ENCODE data around the gene IMPA2.
A peak's percentile ranks its signal among the peaks of the same experiment; 100 is the strongest.

Gene IMPA2

DNA sequence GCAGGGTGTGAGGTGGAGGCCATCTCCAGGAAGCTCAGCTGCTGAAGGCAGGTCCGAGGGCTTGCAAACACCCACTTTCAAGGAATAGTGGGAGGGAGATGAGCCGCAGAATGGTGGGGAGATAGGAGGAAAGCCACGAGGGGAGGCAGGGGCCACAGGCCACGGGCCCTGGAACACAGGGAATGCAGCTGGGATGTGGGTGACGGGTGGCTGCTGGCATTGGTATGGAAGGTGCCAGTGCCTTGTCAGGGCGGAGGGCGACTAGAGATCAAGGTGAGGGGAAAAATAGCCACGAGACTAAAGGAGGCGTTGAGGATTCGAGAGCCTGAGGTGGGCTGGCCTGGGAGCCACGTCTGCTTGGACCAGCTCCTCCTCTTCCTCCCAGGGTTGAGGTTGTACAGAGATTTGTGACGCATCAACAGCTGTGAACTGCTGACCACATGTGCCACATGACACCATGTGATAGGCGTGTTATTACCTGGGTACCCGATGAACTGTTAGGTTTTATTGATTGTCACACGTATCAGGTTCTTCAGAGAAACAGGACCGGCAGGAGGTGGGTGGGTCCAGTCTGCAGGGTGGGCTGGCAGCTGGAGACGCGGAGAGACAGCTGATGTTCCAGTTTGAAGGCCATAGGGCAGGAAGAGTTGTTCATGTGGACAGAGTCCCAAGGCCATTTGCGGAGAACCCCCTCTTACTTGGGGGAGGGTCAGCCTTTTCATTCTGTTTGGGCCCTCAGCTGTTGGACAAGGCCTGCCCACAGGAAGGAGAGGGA lies 9.9 kb downstream of the IMPA2 start:
- no peak for DNase-seq

GRCh38 chr18:11992096-11992790 lies 10.9 kb downstream of the IMPA2 start:
- no peak for DNase-seq

DNA sequence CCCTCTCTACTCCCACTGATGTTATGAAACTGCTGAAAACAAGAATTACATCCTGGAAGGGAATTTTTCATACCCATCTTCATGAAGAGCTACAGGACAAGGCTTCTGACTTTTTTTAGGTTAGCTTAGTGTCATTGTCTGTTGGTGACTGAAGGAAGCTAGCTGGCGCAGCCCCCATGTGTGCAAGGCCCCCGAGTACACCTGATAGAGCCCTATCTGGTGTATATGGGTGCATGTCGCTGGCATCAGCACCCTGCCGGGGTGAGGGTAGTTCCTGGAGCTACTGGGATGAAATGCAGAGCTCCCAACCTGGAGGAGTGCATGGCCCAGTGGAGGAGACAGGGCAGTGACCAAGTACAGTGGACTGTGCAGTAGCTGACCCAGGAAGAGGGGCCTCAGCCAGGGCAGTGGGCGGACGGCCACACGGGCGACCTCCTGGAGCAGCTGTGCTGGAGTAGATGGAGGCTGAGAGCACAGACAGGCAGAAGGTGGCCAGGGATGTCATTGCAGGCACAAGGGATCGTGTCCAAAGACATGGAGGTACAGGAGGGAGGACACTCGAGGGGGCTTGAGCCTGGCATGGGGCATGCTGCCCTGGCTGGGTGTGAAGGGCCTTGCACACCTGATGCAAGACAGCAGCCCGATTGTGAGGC lies 12.1 kb downstream of the IMPA2 start:
- no peak for DNase-seq

GRCh38 chr18:11994336-11994702 lies 13.0 kb downstream of the IMPA2 start:
- no peak for DNase-seq

DNA sequence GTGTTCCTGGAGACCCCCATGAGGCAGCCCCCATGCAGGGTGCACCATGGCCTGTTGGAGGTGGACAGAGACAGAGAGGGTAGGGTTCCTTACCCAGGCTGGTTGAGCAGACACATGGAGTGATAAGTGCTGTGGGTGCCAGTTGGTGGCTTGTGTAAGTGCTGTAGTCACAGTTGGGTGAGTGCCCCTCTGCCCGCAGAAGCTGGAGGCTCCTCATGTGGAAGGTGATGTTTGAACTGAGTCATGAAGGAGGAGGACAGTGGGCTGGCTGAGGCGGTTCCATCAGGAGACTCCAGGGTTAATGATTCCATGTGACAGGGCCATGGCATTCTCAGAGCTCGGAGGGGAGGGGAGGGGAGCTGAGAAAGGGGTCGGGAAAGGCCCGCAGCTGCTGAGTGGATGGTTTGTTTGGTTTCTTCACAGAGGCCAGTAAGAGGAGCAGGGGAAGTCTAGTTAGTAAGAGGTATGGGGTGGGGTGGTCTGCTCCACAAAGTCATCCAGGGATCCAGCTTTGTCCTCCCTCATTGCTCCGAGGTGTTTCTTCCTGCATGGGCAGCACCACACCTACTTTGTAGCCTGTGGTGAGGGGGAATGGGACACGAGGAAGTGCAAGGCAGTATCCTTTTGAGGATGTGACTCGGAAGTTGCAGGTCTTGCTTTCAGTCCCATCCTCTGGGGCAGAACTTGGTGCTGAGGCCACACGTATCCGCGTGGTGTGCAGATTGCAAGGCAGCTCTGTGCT lies 13.6 kb downstream of the IMPA2 start:
- DNase-seq, result no peak

GRCh38 chr18:11995445-11996189 lies 14.3 kb downstream of the IMPA2 start:
- peak; percentile 72 for DNase-seq

DNA sequence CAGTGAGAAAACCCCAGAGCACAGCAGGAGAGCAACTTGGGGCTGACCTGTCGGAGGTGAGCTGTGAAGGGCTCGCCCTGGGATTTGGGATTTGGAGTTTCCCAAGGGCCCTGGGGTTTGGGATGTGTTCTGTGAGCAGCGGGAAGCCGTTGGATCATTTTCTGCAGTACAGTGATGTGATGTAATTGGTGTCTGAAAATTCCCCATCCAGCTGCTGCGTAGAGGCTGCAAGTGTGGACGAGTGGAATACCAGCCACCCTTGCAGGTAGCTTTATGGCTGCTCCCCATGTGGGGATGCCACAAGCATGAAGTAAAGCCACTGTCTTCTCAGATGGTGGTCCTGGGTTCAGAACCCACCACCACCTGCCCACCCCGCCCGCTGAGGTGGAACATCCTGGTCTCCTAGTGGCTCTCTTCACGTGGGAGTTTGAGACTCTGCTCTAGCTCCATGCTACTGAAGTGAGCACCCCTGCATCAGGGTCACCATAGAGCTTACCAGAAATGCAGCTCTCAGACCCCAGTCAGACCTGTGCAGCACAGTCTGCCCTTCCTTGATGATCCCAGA lies 15.0 kb downstream of the IMPA2 start:
- no peak for DNase-seq

DNA sequence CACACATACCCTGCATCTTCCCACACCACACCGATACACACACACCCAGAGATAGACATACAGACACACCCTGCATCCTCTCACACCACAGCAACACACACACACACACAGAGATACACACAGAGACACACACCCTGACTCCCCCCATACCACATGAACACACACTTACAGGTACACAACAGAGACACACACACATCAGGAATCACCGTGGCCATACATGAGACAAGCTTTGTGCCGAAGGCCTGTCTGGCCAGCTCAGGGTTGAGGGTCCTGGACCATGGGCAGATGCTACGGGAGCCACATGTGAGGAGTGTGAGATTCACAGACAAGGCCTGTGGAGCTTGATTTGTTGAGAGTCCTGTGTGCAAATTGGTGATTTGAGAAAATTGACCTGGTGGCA lies 15.6 kb downstream of the IMPA2 start:
- DNase-seq, result no peak

- no peak for DNase-seq
These were observed 16.2 kb downstream of the IMPA2 start for GRCh38 chr18:11997466-11997865.

DNA sequence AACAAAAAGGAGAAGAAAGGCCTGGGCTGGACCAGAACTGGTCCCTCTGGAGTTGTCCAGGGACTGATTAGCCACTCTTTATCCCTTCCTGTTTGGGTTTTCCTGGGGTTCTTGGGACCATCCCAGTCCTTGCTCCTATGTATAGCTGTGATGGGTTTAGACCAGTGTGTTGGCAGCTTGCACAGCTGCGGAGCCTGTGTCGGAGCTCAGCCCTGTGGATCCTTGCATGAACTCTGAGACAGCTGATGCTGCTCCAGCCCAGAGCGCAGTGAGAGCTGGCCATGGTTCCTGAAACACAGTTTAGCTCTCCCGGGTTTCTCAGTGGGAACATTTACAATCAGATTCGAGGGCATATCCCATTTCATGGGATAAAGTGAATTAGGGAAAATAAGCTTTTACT lies 16.9 kb downstream of the IMPA2 start:
- no peak for DNase-seq

DNA sequence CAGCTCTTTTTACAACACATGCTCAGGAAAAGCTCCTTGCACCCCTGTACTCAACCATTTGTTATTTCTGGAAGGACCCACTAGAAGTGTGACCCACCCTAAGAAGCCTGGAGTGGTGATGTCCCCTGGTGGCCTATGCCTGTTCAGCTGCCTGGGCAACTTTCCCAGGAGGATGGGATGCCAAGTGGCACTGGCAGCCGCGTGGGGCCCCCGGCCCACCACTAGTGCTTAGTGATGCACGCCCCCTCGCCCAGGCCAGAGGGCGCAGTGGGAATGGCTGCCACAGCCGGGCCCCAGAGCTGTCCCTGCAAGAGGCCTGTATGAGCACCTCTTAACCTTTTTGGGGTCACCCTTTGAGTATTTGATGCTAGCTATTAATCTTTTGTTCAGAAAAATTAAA lies 18.1 kb downstream of the IMPA2 start:
- no peak for DNase-seq

GRCh38 chr18:12000072-12000659 lies 18.9 kb downstream of the IMPA2 start:
- DNase-seq, result no peak

- no peak for DNase-seq
These were observed 20.1 kb downstream of the IMPA2 start for GRCh38 chr18:12001421-12001820.

- DNase-seq, result no peak
These were observed 22.6 kb downstream of the IMPA2 start for GRCh38 chr18:12003894-12004293.

- no peak for DNase-seq
These were observed 24.5 kb downstream of the IMPA2 start for GRCh38 chr18:12005538-12006487.

GRCh38 chr18:12006488-12006840 lies 25.2 kb downstream of the IMPA2 start:
- DNase-seq, result no peak

- no peak for DNase-seq
These were observed 25.8 kb downstream of the IMPA2 start for GRCh38 chr18:12007063-12007462.

DNA sequence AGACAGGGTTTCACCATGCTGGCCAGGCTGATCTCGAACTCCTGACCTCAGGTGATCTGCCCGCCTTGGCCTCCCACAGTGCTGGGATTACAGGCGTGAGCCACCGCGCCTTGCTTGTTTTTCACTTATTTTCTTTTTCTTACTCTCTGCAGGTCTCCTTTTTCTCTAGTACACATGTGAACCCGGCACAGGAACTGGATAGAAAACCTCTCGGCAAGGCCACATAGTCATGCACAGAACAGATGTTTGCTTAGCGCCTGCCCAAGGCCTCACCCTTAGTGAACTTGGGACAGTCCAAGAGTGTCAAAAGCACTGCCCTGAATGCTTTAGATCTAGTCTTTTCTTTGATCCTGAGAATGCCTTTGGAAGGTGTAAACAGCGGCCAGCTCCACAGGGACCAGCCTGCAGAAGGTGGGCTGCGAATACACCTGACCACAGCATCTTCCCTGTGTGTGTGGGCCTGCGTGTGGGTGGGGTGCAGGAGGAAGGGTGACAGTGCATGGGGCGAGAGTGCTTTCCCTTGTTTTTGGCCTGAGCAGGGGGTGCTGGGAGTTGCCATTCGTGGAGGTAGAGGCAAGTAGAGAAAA lies 27.0 kb downstream of the IMPA2 start:
- no peak for DNase-seq

DNA sequence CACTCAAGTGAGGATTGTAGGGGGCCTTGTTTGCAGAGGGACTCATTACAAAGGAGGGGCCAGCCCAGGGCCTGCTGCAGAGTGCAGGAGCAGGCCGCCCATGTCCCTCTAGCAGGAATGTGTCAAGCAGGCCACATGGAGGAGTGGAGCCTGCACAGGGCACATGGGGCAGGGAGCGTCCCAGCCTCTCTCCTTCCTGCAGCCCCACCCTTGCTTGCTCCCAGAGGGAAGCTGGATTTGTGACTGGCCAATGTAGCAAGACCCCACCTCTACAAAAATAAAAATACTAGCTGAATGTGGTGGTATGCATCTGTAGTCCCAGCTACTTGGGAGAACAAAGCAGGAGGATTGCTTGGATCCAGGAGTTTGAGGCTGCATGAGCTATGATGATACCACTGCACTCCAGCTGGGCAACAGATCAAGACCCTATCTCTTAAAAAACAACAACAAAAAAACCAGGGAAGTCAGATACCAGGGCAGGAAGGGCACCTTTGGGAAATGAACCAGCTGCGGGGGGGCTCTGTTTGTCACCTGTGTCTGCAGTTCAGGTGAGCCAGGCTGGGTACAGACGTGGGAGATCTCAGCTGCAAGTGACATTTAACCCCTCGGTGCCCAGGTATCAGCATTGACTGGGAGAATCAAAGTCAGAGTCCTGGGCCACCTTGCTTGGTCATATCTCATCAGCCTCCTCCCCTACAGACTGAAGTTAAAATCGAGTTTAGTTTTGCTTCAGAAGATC lies 27.7 kb downstream of the IMPA2 start:
- DNase-seq, result no peak
